ENCODE measurements around the gene ADORA2A.
A peak's percentile ranks its signal among the peaks of the same experiment; 100 is the strongest.

ADORA2A gene

GRCh38 chr22:24419475-24419850 lies 7.9 kb upstream of the ADORA2A start:
- no peak for DNase-seq

GRCh38 chr22:24420072-24420976 lies 7.1 kb upstream of the ADORA2A start:
- DNase-seq: peak; percentile 58

GRCh38 chr22:24420977-24421343 lies 6.4 kb upstream of the ADORA2A start:
- no peak for DNase-seq

- peak; percentile 10 for DNase-seq
Measured at GRCh38 chr22:24421428-24421931, 5.9 kb upstream of the ADORA2A start.

- no peak for DNase-seq
Measured at GRCh38 chr22:24422102-24422665, 5.2 kb upstream of the ADORA2A start.

GRCh38 chr22:24423519-24424000 lies 3.8 kb upstream of the ADORA2A start:
- peak; percentile 22 for DNase-seq

- no peak for DNase-seq
Measured at GRCh38 chr22:24424001-24424900, 3.1 kb upstream of the ADORA2A start.

GRCh38 chr22:24424901-24425775 lies 2.3 kb upstream of the ADORA2A start:
- DNase-seq: no peak

GRCh38 chr22:24426436-24426835 lies 963 bp upstream of the ADORA2A start:
- no peak for DNase-seq

- no peak for DNase-seq
Measured at GRCh38 chr22:24426851-24427499, 424 bp upstream of the ADORA2A start.

GRCh38 chr22:24428751-24429410 lies 1.5 kb downstream of the ADORA2A start:
- DNase-seq: no peak

- DNase-seq: no peak
Measured at GRCh38 chr22:24429411-24430365, 2.3 kb downstream of the ADORA2A start.

GRCh38 chr22:24430431-24431308 lies 3.3 kb downstream of the ADORA2A start:
- peak; percentile 41 for DNase-seq

GRCh38 chr22:24431309-24432034 lies 4.1 kb downstream of the ADORA2A start:
- no peak for DNase-seq

GRCh38 chr22:24432059-24432853 lies 4.9 kb downstream of the ADORA2A start:
- DNase-seq: peak; percentile 67

- DNase-seq: no peak
Measured at GRCh38 chr22:24433001-24433827, 5.8 kb downstream of the ADORA2A start.
